NCI-H2227 treated with DMSO at 0.1 percent for 48 hours (cell line): ENCODE measurements around the gene CYP3A5.
"Not testable (repeated sequence)": the region's sequence is repeated elsewhere in the genome, so short reads cannot be mapped to it uniquely, and the experiment has no call there.

Source experiments
- DNase-seq: peaks from one replicate; lab custom pipeline; 2025; lab: John Stamatoyannopoulos, UW

CYP3A5 gene

GRCh38 chr7:99685871-99686608 lies 6.2 kb upstream of the CYP3A5 start:
- not testable (repeated sequence) for DNase-seq

DNA sequence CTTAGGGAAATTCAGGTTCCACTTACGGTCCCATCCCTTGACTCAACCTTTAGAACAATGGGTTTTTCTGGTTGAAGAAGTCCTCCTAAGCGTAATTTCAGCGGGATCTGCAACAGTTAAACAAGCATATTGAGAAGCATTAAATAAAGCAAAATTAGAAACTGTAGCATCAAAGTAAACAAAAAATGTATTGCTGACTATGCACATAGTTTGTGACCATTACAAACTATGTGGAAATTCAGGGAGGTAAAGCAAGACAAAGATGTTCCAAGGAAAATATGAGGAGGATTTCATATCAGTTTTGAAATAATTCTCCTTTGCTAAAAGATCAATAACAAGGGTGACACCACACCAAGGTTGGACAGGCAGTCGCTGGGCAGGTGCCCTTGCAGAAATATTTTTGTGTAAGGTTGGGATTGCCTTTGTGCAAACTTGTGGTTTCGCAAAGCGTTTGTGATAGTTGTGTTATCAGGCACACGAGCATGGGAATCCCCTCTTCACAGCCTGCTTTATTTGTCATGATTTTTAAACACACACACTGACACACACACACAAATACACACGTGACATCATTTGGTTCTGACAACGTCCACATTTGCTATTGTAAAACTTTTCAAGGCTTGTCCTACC lies 5.4 kb upstream of the CYP3A5 start:
- DNase-seq: no peak

GRCh38 chr7:99679032-99679399 lies 780 bp downstream of the CYP3A5 start:
- no peak for DNase-seq

DNA sequence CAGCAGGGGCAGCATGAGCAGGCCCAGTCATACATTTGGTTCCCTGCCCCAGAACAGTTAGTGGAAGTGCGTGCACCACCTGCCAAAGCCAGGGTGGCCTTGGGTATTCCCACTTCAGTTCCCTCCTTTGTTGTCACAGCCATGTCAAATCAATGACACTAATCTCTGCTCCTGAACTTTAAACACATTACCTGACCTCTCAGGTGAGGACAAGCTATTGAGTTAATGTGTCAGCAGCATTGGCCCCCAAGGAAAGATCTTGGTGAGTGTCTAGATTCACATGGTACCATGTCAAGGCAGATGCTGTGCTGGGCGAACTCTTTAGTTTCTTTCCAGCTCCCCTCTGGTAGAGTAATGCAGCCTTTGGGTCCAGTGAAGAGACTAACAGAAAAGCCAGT lies 2.1 kb downstream of the CYP3A5 start:
- no peak for DNase-seq

- DNase-seq: no peak
Measured at GRCh38 chr7:99677013-99677647, 2.7 kb downstream of the CYP3A5 start.

- no peak for DNase-seq
Measured at GRCh38 chr7:99674995-99675742, 4.6 kb downstream of the CYP3A5 start.

DNA sequence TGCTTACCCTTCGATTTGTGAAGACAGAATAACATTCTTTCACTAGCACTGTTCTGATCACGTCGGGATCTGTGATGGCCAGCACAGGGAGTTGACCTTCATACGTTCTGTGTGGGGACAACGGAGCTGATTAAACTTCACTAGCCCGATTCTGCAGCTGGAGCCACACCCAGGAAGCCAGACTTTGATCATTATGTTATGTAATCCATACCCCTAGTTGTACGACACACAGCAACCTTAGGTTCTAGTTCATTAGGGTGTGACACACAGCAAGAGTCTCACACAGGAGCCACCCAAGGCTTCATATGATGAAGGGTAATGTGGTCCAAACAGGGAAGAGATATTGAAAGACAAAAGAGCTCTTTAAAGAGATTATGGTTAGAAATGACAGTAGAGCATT lies 7.2 kb downstream of the CYP3A5 start:
- DNase-seq: no peak

DNA sequence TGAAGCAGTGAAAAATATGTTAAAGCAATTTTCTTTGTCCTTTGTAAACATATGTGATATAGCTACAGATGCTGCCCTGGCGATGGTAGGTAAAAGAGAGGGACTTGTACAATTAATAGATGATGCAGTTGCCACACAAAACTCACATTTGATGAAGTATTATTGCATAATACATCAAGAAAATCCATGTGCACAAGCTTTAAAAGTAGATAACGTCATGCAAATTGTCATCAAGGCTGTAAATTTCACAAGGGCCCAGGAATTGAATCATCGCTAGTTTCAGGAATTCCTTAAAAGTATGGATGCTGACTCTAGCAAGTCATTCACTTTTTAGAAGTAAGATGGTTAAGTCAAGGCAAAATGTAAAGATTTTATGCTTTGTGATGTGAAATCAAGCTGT lies 10.0 kb downstream of the CYP3A5 start:
- DNase-seq: no peak

DNA sequence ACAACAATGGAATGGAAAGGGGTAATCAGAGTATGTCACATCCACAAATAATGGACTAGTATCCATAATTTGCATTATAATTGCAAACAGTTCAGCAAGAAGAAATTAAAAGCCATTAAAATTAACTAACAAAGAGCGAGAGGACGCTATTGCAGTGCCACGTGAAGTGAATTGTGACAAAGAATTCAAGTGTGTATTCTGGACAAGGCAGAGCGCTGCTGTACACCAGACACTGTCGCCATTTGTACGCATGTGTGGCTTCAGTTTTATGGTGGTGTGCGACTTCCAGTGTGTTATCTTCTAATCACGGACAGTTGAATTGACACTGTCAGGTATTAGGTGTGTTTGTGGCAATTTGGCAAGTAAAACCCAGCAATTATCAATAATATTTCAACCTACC lies 11.3 kb downstream of the CYP3A5 start:
- DNase-seq: no peak

GRCh38 chr7:99667179-99667578 lies 12.6 kb downstream of the CYP3A5 start:
- DNase-seq: no peak

DNA sequence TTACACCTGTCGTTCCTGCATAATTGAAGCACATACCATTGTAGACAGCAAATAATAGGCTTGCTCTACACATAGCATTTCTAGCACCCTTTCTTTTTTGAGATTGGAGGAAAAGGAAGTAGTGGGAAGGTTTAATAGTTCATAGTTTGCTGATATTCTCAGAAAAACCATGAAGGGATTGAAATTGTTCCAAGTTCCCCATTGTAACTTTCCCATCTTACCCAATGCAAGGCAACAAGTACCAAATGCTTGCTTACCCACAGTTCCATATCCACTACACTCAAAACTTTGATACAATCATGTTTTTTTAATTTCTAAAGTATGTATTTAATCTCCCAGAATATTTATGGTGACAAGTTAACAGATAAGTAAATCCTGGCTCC lies 13.8 kb downstream of the CYP3A5 start:
- DNase-seq: no peak

DNA sequence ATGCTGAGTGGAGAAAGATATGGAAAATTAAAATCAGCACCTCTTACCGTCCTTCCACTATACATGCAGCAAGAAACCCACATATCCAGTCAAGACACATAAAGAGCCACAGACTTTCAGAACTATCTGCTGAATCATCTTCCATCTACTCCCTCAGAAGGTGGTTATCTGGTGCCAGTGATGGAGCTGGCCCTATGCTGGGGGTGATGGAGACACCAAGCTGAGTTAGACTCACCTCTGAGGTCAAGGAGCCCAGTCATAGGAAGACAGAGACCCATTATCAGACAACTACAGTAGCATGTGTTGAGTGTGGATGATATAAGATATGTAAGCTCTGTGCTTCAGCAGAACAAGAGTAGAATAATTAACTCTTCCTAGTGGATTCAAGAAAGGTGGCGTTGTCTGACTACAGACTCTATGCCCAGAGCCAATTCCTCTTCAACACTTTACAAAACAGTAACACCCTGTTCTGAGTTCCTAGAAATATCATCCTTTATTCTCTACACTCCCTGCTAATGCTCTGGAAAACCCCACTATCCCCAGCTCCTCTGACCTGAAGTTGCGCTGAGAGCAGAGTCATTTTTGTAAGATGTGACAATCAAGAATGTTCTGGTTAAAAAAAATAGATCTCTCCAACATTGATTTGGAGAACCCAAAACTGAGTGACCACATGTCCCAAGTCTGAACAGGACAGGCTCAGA lies 14.3 kb downstream of the CYP3A5 start:
- no peak for DNase-seq

- DNase-seq: not testable (repeated sequence)
Measured at GRCh38 chr7:99657879-99658278, 21.9 kb downstream of the CYP3A5 start.

DNA sequence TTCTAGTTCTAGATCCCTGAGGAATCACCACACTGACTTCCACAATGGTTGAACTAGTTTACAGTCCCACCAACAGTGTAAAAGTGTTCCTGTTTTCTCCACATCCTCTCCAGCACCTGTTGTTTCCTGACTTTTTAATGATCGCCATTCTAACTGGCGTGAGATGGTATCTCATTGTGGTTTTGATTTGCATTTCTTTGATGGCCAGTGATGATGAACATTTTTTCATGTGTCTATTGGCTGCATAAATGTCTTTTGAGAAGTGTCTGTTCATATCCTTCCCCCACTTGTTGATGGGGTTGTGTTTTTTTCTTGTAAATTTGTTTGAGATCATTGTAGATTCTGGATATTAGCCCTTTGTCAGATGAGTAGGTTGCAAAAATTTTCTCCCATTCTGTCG lies 25.2 kb downstream of the CYP3A5 start:
- not testable (repeated sequence) for DNase-seq

DNA sequence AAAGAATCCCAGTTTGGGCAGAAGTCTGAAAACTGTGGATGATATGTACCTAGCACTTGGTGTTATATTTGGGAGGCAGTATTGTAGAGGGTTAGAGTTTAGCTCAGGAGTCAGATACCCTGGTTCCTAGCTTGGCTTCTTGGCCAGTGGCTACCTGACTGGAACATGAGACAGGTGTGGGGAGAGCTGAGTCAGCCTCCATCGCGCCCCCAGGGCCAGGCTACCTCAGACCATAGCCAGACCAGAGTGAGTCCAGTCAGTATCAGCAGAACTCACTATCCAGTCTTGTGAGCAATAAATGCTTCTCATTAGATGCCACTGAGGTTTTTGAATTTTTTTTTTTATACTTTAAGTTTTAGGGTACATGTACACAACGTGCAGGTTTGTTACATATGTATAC lies 26.0 kb downstream of the CYP3A5 start:
- no peak for DNase-seq

DNA sequence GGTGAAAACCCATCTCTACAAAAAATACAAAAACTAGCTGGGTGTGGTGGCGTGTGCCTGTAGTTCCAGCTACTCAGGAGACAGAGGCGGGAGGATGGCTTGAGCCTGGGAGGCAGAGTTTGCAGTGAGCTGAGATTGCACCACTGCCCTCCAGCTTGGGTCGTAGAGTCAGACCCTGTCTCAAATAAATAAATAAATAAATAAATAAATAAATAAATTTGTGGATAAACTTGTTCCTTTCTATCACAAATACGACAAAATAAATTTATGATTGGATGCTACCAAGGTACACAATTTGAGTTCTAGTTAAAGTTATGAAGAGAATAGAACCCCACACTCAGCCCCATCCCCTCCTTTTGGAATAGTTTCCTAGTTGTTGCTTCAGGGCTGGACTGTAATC lies 26.5 kb downstream of the CYP3A5 start:
- not testable (repeated sequence) for DNase-seq

DNA sequence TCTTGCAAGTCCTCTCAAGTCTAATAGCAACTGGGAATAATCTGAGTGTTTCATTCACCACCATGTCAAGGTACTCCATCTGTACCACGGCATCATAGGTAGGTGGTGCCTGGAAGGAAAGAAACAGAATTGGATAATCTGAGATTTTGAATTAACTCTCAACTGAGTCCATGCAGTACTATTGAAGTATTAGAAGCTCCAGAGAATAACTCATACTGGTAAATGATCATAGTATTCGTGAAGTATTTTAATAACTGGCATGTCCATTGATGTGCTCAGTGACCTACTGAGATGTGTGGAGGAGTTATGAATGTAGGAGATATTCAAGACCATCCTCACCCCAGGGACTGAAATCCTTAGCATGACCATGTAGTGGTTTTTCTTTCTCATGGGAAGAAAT lies 27.1 kb downstream of the CYP3A5 start:
- DNase-seq: no peak

DNA sequence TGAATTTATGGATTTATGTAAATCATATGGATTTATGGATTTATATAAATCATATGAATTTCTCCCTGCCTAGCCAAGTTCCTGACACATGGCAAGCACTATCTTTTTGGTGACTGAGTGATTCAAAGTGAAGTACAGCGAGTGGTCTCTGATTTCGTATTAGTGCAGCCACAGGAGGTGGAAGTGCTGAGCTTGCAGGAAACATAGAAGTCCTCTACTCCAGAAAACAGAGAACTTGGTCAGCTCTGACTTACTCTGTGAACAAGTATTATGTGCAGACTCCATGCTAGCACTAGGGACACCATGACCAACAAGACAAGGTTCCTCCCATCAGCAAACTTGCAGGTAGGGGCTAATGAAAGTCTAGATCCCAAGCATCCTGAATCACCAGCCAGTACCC lies 28.5 kb downstream of the CYP3A5 start:
- no peak for DNase-seq

- DNase-seq: no peak
Measured at GRCh38 chr7:99648843-99649242, 31.0 kb downstream of the CYP3A5 start.

GRCh38 chr7:99645590-99645989 lies 34.2 kb downstream of the CYP3A5 start:
- DNase-seq: no peak

DNA sequence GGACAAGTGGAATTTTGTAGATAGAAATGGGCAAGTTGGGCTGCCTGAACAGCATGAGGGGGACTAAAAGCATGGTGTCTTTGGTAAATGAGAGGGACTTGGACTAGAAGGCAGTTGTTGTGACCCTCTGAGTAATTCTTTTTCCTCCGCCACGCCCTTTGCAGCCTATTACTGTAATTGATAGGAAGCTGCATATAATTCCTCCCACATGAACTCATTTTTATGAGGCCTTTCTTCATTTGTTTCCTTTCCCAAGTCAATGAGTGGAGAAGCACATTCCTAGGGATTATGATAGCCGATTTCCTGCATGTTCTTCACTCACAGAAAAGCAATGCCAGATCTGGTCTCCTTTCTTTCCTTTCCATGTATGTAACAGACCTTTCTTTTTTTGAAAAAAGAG lies 35.4 kb downstream of the CYP3A5 start:
- DNase-seq: no peak

- DNase-seq: no peak
Measured at GRCh38 chr7:99643464-99643863, 36.3 kb downstream of the CYP3A5 start.
